GM18909 (cell line): Measurements from ENCODE around the gene ABCA2.
A peak's percentile ranks its signal among the peaks of the same experiment; 100 is the strongest.

Experiments
- ATAC-seq: cut with Tn5 transposase; IDR thresholded peaks from one replicate; pipeline ENCODE4 v1.9.1; 2021; ENCODE audit warnings: mild to moderate bottlenecking; ENCODE audit not compliant: unreplicated experiment, poor library complexity

Gene ABCA2

GRCh38 chr9:137031904-137032640, 4.0 kb upstream of the ABCA2 start, which contains the start of gene FUT7:
Gene FUT7, minus strand, starts transcription at chr9:137032088. Its CDS starts 97 bp downstream, at chr9:137031991.
- ATAC-seq = no peak

- no peak for ATAC-seq
Observed at GRCh38 chr9:137030538-137031527, 2.8 kb upstream of the ABCA2 start.

GRCh38 chr9:137030006-137030405, 2.0 kb upstream of the ABCA2 start:
- ATAC-seq = no peak

GRCh38 chr9:137029058-137029936, 1.3 kb upstream of the ABCA2 start:
- ATAC-seq = peak; percentile 33

- ATAC-seq = peak; percentile 36
Observed at GRCh38 chr9:137028263-137029057, 423 bp upstream of the ABCA2 start.

GRCh38 chr9:137026828-137027227, 1.2 kb downstream of the ABCA2 start:
- ATAC-seq = no peak

GRCh38 chr9:137026384-137026783, 1.7 kb downstream of the ABCA2 start:
- ATAC-seq = no peak

GRCh38 chr9:137025517-137025966, 2.5 kb downstream of the ABCA2 start:
- no peak for ATAC-seq

- ATAC-seq = no peak
Observed at GRCh38 chr9:137023583-137023991, 4.5 kb downstream of the ABCA2 start.

GRCh38 chr9:137023157-137023556, 4.9 kb downstream of the ABCA2 start:
- ATAC-seq = no peak

- no peak for ATAC-seq
Observed at GRCh38 chr9:137022662-137023008, 5.4 kb downstream of the ABCA2 start.

GRCh38 chr9:137021979-137022661, 5.9 kb downstream of the ABCA2 start:
- no peak for ATAC-seq

- no peak for ATAC-seq
Observed at GRCh38 chr9:137021568-137021978, 6.5 kb downstream of the ABCA2 start.

GRCh38 chr9:137020771-137021567, 7.1 kb downstream of the ABCA2 start:
- ATAC-seq = no peak

- no peak for ATAC-seq
Observed at GRCh38 chr9:137019891-137020683, 8.0 kb downstream of the ABCA2 start.

- ATAC-seq = no peak
Observed at GRCh38 chr9:137018761-137019559, 9.1 kb downstream of the ABCA2 start.
